SU-DHL-6 (cell line): ENCODE measurements around the gene WWTR1.

Experiments used
- H2AFZ ChIP-seq: fragments of 200-600 bp; sonication (generic); 2 replicates; pipeline ENCODE4 v1.6.1; 2014; ENCODE audit warnings: low read depth, mild to moderate bottlenecking, moderate library complexity, mixed read lengths, antibody characterized with exemption, low read length; ENCODE audit not compliant: severe bottlenecking
- H3F3A ChIP-seq: fragments of 200-600 bp; shearing (Covaris generic); 2 replicates; pipeline ENCODE4 v1.6.0; 2016; ENCODE audit warnings: antibody characterized with exemption, mild to moderate bottlenecking; ENCODE audit not compliant: insufficient read depth
- H3K27ac ChIP-seq: fragments of 200-600 bp; sonication (generic); 2 replicates; pipeline ENCODE4 v1.5.1; 2016; ENCODE audit warnings: low read depth, mild to moderate bottlenecking, low read length, moderate library complexity, mixed read lengths
- H3K27me3 ChIP-seq: fragments of 200-600 bp; sonication (generic), shearing (Covaris generic); 2 replicates; pipeline ENCODE4 v1.6.0; 2014; ENCODE audit warnings: mild to moderate bottlenecking, low read length
- H3K36me3 ChIP-seq: fragments of 200-600 bp; sonication (generic); 2 replicates; pipeline ENCODE4 v1.6.1; 2014; ENCODE audit warnings: mild to moderate bottlenecking, low read length, mixed read lengths
- H3K4me2 ChIP-seq: fragments of 300-600, 200-600 bp; shearing (Covaris generic), sonication (generic); 2 replicates; pipeline ENCODE4 v1.6.0; 2014; ENCODE audit warnings: low read length, low read depth, mild to moderate bottlenecking; ENCODE audit not compliant: poor library complexity, severe bottlenecking
- H3K4me3 ChIP-seq: fragments of 200-600 bp; sonication (generic); 2 replicates; pipeline ENCODE4 v1.5.1; 2014; ENCODE audit warnings: antibody characterized with exemption, low read length, mild to moderate bottlenecking, mixed read lengths; ENCODE audit not compliant: insufficient read depth, poor library complexity, severe bottlenecking
- H3K79me2 ChIP-seq: fragments of 200-600 bp; sonication (generic); 2 replicates; pipeline ENCODE4 v1.6.1; 2014; ENCODE audit warnings: mild to moderate bottlenecking, low read length, moderate library complexity; ENCODE audit not compliant: insufficient read depth
- H3K9ac ChIP-seq: fragments of 200-600 bp; sonication (generic); 2 replicates; pipeline ENCODE4 v1.7.0; 2014; ENCODE audit warnings: mild to moderate bottlenecking, low read length
- H3K9me2 ChIP-seq: fragments of 200-600 bp; sonication (generic); replicated peaks from 2 replicates; pipeline ENCODE4 v1.6.1; 2014; ENCODE audit warnings: low read length; ENCODE audit not compliant: insufficient read depth
- H3K9me3 ChIP-seq: fragments of 200-600 bp; sonication (generic); 2 replicates; pipeline ENCODE4 v1.6.1; 2014; ENCODE audit warnings: low read length, mixed read lengths; ENCODE audit not compliant: insufficient read depth
- H4K20me1 ChIP-seq: fragments of 200-600 bp; sonication (generic); 2 replicates; pipeline ENCODE4 v1.6.1; 2014; ENCODE audit warnings: low read depth, mild to moderate bottlenecking, antibody characterized with exemption, low read length, moderate library complexity, mixed read lengths
- EZH2phosphoT487 ChIP-seq: fragments of 200-600 bp; sonication (generic), shearing (Covaris generic); conservative IDR thresholded peaks from 2 replicates; pipeline ENCODE4 v1.6.1; 2018; ENCODE audit warnings: mild to moderate bottlenecking, antibody characterized with exemption, low read length, moderate library complexity, mixed read lengths
- TF ChIP-seq, protein P1 (sequence below): fragments of 200-600 bp; sonication (generic); IDR thresholded peaks from one replicate; pipeline ENCODE4 v1.5.1; 2017; ENCODE audit warnings: antibody characterized with exemption, mild to moderate bottlenecking, low read length, moderate library complexity; ENCODE audit not compliant: insufficient read depth, poor library complexity, severe bottlenecking

Gene WWTR1

DNA sequence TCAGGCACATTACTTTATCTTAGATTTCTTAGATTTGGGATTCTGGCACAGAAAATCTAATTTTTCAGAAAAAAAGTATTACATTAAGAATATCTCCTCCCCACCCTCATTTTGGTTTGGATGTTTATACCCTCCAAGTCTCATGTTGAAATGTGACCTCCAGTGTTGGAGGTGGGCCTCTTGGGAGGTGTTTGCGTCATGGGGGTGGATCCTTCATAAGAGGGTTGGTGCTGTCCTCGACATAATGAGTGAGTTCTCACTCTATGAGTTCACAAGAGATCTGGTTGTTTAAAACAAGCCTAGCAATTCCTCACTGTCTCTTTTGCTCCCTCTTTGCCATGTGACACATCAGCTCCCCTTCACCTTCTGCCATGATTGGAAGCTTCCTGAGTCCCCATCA is 45.6 kb upstream of the WWTR1 start:
- TF ChIP-seq, protein P1, sequence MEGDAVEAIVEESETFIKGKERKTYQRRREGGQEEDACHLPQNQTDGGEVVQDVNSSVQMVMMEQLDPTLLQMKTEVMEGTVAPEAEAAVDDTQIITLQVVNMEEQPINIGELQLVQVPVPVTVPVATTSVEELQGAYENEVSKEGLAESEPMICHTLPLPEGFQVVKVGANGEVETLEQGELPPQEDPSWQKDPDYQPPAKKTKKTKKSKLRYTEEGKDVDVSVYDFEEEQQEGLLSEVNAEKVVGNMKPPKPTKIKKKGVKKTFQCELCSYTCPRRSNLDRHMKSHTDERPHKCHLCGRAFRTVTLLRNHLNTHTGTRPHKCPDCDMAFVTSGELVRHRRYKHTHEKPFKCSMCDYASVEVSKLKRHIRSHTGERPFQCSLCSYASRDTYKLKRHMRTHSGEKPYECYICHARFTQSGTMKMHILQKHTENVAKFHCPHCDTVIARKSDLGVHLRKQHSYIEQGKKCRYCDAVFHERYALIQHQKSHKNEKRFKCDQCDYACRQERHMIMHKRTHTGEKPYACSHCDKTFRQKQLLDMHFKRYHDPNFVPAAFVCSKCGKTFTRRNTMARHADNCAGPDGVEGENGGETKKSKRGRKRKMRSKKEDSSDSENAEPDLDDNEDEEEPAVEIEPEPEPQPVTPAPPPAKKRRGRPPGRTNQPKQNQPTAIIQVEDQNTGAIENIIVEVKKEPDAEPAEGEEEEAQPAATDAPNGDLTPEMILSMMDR = no peak
- TF ChIP-seq EZH2phosphoT487 = no peak
- H3F3A ChIP-seq = no peaks in the 10 kb centered on the region
- H3K27me3 ChIP-seq = no peaks in the 10 kb centered on the region

DNA sequence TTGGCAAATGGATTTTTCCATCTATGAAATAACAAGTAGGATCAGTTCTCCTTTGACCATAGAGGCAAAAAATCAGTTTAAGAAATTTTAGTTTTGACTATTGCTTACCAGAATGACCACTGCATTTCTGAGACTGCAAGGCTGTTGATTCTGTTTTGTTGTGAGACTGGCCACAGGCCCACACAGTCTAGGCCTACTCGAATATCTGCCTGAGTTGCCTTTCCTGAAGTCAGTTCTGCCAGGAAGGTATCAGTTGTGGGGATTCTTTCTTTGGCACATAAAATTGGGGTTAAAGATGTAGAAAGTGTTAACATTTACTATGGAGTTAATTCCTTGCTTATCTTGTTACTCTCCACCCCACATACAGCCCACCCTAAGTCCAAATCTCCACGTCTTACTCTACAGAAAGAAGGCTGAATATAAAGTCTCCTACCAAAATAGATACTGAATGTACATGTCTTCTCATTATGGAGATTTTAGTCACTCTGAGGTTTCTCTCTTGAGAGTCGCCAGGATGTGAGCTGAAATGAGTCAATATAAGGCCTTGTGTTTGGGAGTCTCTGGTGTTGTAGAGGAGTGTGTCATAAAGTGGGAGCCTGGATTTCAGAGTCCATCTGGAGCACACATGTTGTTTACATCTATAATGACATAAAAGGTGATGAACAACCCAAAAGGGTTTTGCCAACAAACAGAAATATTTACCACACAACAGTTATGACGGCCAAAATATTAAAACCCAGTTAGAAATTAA is 45.0 kb upstream of the WWTR1 start:
- peaks cover 7% of the 10 kb centered on the region; the same call in 1 of the 2 replicates for H3K9me3 ChIP-seq
- H3K27me3 ChIP-seq = no peaks in the 10 kb centered on the region
- H3K4me3 ChIP-seq = no peak overlapping the region
- H3K27ac ChIP-seq = no peak overlapping the region
- H3K4me2 ChIP-seq = no peak overlapping the region
- H3K9me2 ChIP-seq = no peaks in the 10 kb centered on the region
- H3K36me3 ChIP-seq = no peaks in the 10 kb centered on the region
- H2AFZ ChIP-seq = no peak overlapping the region
- no peaks in the 10 kb centered on the region for H4K20me1 ChIP-seq
- H3F3A ChIP-seq = no peaks in the 10 kb centered on the region
- no peaks in the 10 kb centered on the region for H3K79me2 ChIP-seq
- H3K9ac ChIP-seq = no peak overlapping the region
- TF ChIP-seq, protein P1 = no peak
- TF ChIP-seq EZH2phosphoT487 = no peak

More for the DNA sequence above, 45.6 kb upstream of the WWTR1 start:
- H2AFZ ChIP-seq = no peak overlapping the region
- no peak overlapping the region for H3K4me2 ChIP-seq
- no peak overlapping the region for H3K9ac ChIP-seq
- H3K4me3 ChIP-seq = no peak overlapping the region
- H4K20me1 ChIP-seq = no peaks in the 10 kb centered on the region
- no peak overlapping the region for H3K27ac ChIP-seq
- H3K36me3 ChIP-seq = no peaks in the 10 kb centered on the region
- peaks cover 3% of the 10 kb centered on the region; the same call in 1 of the 2 replicates for H3K9me3 ChIP-seq
- no peaks in the 10 kb centered on the region for H3K9me2 ChIP-seq
- no peaks in the 10 kb centered on the region for H3K79me2 ChIP-seq

DNA sequence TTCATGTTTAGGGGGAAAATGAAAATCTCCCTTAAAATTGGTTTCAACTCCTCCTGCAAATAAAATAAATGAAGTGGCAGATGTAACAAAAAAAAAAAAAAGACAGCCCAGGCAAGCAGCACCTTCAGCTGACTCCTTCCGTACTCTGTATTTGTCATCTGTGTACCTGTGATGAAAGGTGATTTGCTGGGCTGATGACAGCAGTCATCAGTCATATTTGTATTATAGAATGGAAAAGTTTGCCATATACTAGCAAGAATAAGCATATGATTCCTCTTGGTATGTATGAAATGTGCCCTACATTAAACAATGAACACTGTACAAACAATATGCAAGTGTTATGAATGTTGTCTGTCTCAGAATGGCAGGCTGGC is 44.1 kb upstream of the WWTR1 start:
- Histone ChIP-seq H3K79me2 (no peaks in the 10 kb centered on the region), H3K27me3 (no peaks in the 10 kb centered on the region), H3K27ac (no peak overlapping the region), H2AFZ (no peak overlapping the region), H3K4me3 (no peak overlapping the region), H3F3A (no peaks in the 10 kb centered on the region), H3K9ac (no peak overlapping the region), H3K9me2 (no peaks in the 10 kb centered on the region), H3K36me3 (no peaks in the 10 kb centered on the region), H4K20me1 (no peaks in the 10 kb centered on the region), H3K9me3 (peaks cover 7% of the 10 kb centered on the region; the same call in 1 of the 2 replicates), H3K4me2 (no peak overlapping the region)
- TF ChIP-seq EZH2phosphoT487 = no peak
- TF ChIP-seq, protein P1 = no peak
